Measurements from ENCODE around the gene WDR7.

Gene WDR7

GRCh38 chr18:57023275-57023882 is 372.2 kb downstream of the WDR7 start:
- Histone ChIP-seq H3K27me3 (ENCODE audit: control insufficient read depth, insufficient read depth, low read length) (no peaks in the 10 kb centered on the region), H3K27ac (no peak overlapping the region), H3K4me2 (ENCODE audit: low read length) (no peak overlapping the region), H3K9ac (no peak overlapping the region), H2AFZ (no peak overlapping the region), H3K9me3 (ENCODE audit: control insufficient read depth, low read length) (no peaks in the 10 kb centered on the region), H3K4me1 (no peaks in the 10 kb centered on the region), H3K79me2 (no peaks in the 10 kb centered on the region), H3K36me3 (ENCODE audit: control insufficient read depth, insufficient read depth, low read length) (no peaks in the 10 kb centered on the region), H3K4me3 (ENCODE audit: low read depth, low read length) (no peak overlapping the region)
- no peak for TF ChIP-seq CTCF (IDR thresholded peaks at IDR 0.05)

GRCh38 chr18:57025540-57025939 is 374.4 kb downstream of the WDR7 start:
- Histone ChIP-seq H2AFZ (no peak overlapping the region), H3K27me3 (ENCODE audit: control insufficient read depth, insufficient read depth, low read length) (no peaks in the 10 kb centered on the region), H3K4me2 (ENCODE audit: low read length) (no peak overlapping the region), H3K79me2 (no peaks in the 10 kb centered on the region), H3K9me3 (ENCODE audit: control insufficient read depth, low read length) (no peaks in the 10 kb centered on the region), H3K4me3 (ENCODE audit: low read depth, low read length) (no peak overlapping the region), H3K9ac (no peak overlapping the region), H3K36me3 (ENCODE audit: control insufficient read depth, insufficient read depth, low read length) (no peaks in the 10 kb centered on the region), H3K4me1 (no peaks in the 10 kb centered on the region), H3K27ac (no peak overlapping the region)
- no peak for TF ChIP-seq CTCF (IDR thresholded peaks at IDR 0.05)

- Histone ChIP-seq H3K4me1 (no peaks in the 10 kb centered on the region), H3K27ac (no peak overlapping the region), H2AFZ (no peak overlapping the region), H3K9me3 (ENCODE audit: control insufficient read depth, low read length) (no peaks in the 10 kb centered on the region), H3K79me2 (no peaks in the 10 kb centered on the region), H3K9ac (no peak overlapping the region), H3K4me3 (ENCODE audit: low read depth, low read length) (no peak overlapping the region), H3K36me3 (ENCODE audit: control insufficient read depth, insufficient read depth, low read length) (no peaks in the 10 kb centered on the region), H3K27me3 (ENCODE audit: control insufficient read depth, insufficient read depth, low read length) (no peaks in the 10 kb centered on the region), H3K4me2 (ENCODE audit: low read length) (no peak overlapping the region)
- TF ChIP-seq CTCF (IDR thresholded peaks at IDR 0.05), result no peak
These were observed 375.2 kb downstream of the WDR7 start for GRCh38 chr18:57026316-57026715.

GRCh38 chr18:57027190-57027708 is 376.1 kb downstream of the WDR7 start:
- Histone ChIP-seq H3K79me2 (no peaks in the 10 kb centered on the region), H3K36me3 (ENCODE audit: control insufficient read depth, insufficient read depth, low read length) (no peaks in the 10 kb centered on the region)

More at GRCh38 chr18:57027190-57027708, 376.1 kb downstream of the WDR7 start:
- Histone ChIP-seq H3K9ac (no peak overlapping the region), H3K4me2 (ENCODE audit: low read length) (no peak overlapping the region), H3K4me3 (ENCODE audit: low read depth, low read length) (no peak overlapping the region), H2AFZ (no peak overlapping the region), H3K27ac (no peak overlapping the region), H3K4me1 (no peaks in the 10 kb centered on the region), H3K27me3 (ENCODE audit: control insufficient read depth, insufficient read depth, low read length) (no peaks in the 10 kb centered on the region), H3K9me3 (ENCODE audit: control insufficient read depth, low read length) (no peaks in the 10 kb centered on the region)
- no peak for TF ChIP-seq CTCF (IDR thresholded peaks at IDR 0.05)

Measured in parathyroid adenoma (tissue), 2 donors.